ENCODE results near the gene MAPK8IP3.

The MAPK8IP3 gene

DNA sequence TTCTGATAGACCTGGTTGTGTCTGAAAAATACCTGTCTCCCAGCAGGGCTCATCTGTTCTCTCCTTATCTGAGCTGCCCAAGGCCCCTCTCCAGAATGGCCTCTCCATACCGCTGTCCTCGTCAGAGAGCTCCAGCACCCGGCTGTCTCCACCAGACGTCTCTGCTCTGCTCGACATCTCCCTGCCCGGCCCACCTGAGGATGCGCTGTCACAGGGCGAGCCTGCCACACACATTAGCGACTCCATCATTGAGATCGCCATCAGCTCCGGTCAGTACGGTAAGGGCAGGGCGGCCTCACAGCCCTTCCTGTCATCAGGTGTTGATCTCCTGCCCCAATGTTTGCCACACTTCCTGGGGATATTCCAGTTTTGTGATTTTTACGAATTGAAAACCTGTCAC is 38.1 kb upstream of the MAPK8IP3 start:
- H3K36me3 ChIP-seq (ENCODE audit: control insufficient read depth, insufficient read depth, low read length) = peaks cover 52% of the 10 kb centered on the region
- WGBS (ENCODE audit: insufficient coverage, insufficient read length) = no CpG with 5 or more reads among the region's 14 CpGs
- H3K4me1 ChIP-seq (ENCODE audit: control insufficient read depth, insufficient read depth, low read length) = no peaks in the 10 kb centered on the region
- H3K27ac ChIP-seq (ENCODE audit: low read length) = no peak overlapping the region
- DNase-seq (ENCODE audit: low read depth, low spot score) = no peak
- no peaks in the 10 kb centered on the region for H3K27me3 ChIP-seq (ENCODE audit: control insufficient read depth, insufficient read depth, low read length)
- no peaks in the 10 kb centered on the region for H3K9me3 ChIP-seq (ENCODE audit: control insufficient read depth, insufficient read depth, low read length)
- no peak overlapping the region for H3K4me3 ChIP-seq (ENCODE audit: low read length)

GRCh38 chr16:1668612-1669319 is 37.2 kb upstream of the MAPK8IP3 start:
- Histone ChIP-seq H3K9me3 (ENCODE audit: control insufficient read depth, insufficient read depth, low read length) (no peaks in the 10 kb centered on the region), H3K27me3 (ENCODE audit: control insufficient read depth, insufficient read depth, low read length) (no peaks in the 10 kb centered on the region), H3K4me3 (ENCODE audit: low read length) (no peak overlapping the region), H3K4me1 (ENCODE audit: control insufficient read depth, insufficient read depth, low read length) (no peaks in the 10 kb centered on the region), H3K27ac (ENCODE audit: low read length) (no peak overlapping the region), H3K36me3 (ENCODE audit: control insufficient read depth, insufficient read depth, low read length) (peaks cover 58% of the 10 kb centered on the region)
- no peak for DNase-seq (ENCODE audit: low read depth, low spot score)
- no CpG with 5 or more reads among the region's 23 CpGs for WGBS (ENCODE audit: insufficient coverage, insufficient read length)

GRCh38 chr16:1669698-1670097 is 36.3 kb upstream of the MAPK8IP3 start:
- Histone ChIP-seq H3K27me3 (ENCODE audit: control insufficient read depth, insufficient read depth, low read length) (no peaks in the 10 kb centered on the region), H3K9me3 (ENCODE audit: control insufficient read depth, insufficient read depth, low read length) (no peaks in the 10 kb centered on the region), H3K36me3 (ENCODE audit: control insufficient read depth, insufficient read depth, low read length) (peaks cover 65% of the 10 kb centered on the region), H3K4me3 (ENCODE audit: low read length) (no peak overlapping the region), H3K27ac (ENCODE audit: low read length) (no peak overlapping the region), H3K4me1 (ENCODE audit: control insufficient read depth, insufficient read depth, low read length) (no peaks in the 10 kb centered on the region)
- no CpG with 5 or more reads among the region's 7 CpGs for WGBS (ENCODE audit: insufficient coverage, insufficient read length)
- no peak for DNase-seq (ENCODE audit: low read depth, low spot score)

GRCh38 chr16:1670371-1670770 is 35.6 kb upstream of the MAPK8IP3 start:
- no peak overlapping the region for H3K4me3 ChIP-seq (ENCODE audit: low read length)
- DNase-seq (ENCODE audit: low read depth, low spot score) = no peak
- no peaks in the 10 kb centered on the region for H3K27me3 ChIP-seq (ENCODE audit: control insufficient read depth, insufficient read depth, low read length)
- peaks cover 63% of the 10 kb centered on the region for H3K36me3 ChIP-seq (ENCODE audit: control insufficient read depth, insufficient read depth, low read length)
- no CpG with 5 or more reads among the region's 19 CpGs for WGBS (ENCODE audit: insufficient coverage, insufficient read length)
- H3K9me3 ChIP-seq (ENCODE audit: control insufficient read depth, insufficient read depth, low read length) = no peaks in the 10 kb centered on the region
- H3K4me1 ChIP-seq (ENCODE audit: control insufficient read depth, insufficient read depth, low read length) = no peaks in the 10 kb centered on the region
- no peak overlapping the region for H3K27ac ChIP-seq (ENCODE audit: low read length)

DNA sequence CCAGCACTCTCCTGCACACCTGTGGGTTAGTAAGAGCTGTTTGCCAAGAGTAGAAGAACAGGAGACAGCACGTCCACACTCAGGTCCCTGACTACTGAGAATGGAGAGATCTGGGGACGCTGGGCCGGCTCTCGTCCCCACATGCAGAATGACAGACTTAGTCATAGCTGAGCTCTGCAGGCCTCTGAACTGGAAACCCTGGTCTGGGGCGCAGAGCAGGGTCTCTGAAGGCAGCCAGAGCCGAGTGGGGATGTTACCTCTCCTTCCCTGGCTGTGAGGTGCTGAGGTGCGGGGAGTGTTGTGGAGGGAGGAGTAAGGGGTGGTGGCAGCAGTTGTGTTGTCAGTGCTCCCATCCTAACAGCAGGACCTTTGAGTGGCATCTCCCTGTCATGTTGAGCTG is 35.1 kb upstream of the MAPK8IP3 start:
- peaks cover 65% of the 10 kb centered on the region for H3K36me3 ChIP-seq (ENCODE audit: control insufficient read depth, insufficient read depth, low read length)
- no peak overlapping the region for H3K27ac ChIP-seq (ENCODE audit: low read length)
- DNase-seq (ENCODE audit: low read depth, low spot score) = no peak
- WGBS (ENCODE audit: insufficient coverage, insufficient read length) = no CpG with 5 or more reads among the region's 7 CpGs
- no peaks in the 10 kb centered on the region for H3K9me3 ChIP-seq (ENCODE audit: control insufficient read depth, insufficient read depth, low read length)
- no peaks in the 10 kb centered on the region for H3K4me1 ChIP-seq (ENCODE audit: control insufficient read depth, insufficient read depth, low read length)
- H3K27me3 ChIP-seq (ENCODE audit: control insufficient read depth, insufficient read depth, low read length) = no peaks in the 10 kb centered on the region
- no peak overlapping the region for H3K4me3 ChIP-seq (ENCODE audit: low read length)

DNA sequence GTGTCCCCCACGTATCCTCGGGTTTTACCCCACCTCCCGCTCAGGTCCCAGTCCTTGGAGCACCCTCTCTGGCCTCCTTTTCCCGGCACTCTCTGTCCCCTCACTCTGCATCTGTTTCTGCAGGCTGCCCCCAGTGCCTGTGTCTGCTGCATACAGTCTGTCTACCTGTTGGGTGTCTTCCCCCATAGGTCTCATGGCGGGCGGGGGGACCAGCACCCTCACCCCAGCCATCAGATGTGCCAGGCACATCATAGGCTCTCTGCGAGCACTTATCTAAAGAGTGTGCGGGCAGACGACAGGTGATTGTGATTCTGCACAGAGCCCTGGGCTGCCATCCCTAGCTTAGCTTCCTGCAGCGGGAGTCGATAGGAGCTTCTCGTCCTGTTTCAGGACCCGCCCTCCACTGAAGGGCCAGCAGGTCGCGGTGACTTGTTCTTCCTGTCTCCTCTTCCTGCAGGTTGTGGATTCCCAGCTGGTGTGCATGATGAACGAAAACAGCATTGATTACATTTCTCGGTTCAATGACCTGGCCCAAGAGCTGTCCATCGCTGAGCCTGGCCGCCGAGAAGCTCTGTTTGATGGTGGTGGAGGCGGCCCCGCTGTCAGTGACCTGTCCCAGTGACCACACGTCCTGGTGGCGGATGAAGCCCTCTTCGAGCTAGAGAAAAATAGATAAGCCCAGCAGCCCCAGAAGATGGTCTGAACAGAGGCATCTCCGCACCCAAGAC is 32.4 kb upstream of the MAPK8IP3 start:
- H3K36me3 ChIP-seq (ENCODE audit: control insufficient read depth, insufficient read depth, low read length) = peaks cover 43% of the 10 kb centered on the region
- DNase-seq (ENCODE audit: low read depth, low spot score) = no peak
- WGBS (ENCODE audit: insufficient coverage, insufficient read length) = no CpG with 5 or more reads among the region's 26 CpGs
- H3K4me3 ChIP-seq (ENCODE audit: low read length) = no peak overlapping the region
- no peaks in the 10 kb centered on the region for H3K9me3 ChIP-seq (ENCODE audit: control insufficient read depth, insufficient read depth, low read length)
- H3K27ac ChIP-seq (ENCODE audit: low read length) = no peak overlapping the region
- H3K4me1 ChIP-seq (ENCODE audit: control insufficient read depth, insufficient read depth, low read length) = no peaks in the 10 kb centered on the region
- H3K27me3 ChIP-seq (ENCODE audit: control insufficient read depth, insufficient read depth, low read length) = no peaks in the 10 kb centered on the region

DNA sequence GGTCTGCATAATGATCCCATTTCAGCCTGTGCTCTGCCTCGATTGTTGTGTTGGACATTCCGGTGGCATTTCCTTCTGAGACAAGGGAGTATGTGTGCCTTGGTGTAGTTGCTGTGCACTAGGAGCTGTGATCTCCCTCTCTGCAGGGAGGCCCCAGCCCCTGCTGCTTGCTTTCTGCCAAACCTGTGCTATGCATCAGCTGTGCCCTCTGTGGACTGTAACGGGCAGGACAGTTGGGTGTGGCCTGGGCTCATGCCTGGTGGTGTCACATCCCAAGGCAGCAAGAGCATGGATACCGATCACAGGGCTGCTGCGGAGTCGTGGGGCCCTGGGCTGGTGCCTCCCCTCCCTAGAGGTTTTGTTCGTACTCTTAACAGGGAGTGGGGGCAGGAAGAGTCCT is 31.7 kb upstream of the MAPK8IP3 start:
- Histone ChIP-seq H3K4me1 (ENCODE audit: control insufficient read depth, insufficient read depth, low read length) (no peaks in the 10 kb centered on the region), H3K36me3 (ENCODE audit: control insufficient read depth, insufficient read depth, low read length) (peaks cover 43% of the 10 kb centered on the region), H3K27ac (ENCODE audit: low read length) (no peak overlapping the region), H3K9me3 (ENCODE audit: control insufficient read depth, insufficient read depth, low read length) (no peaks in the 10 kb centered on the region), H3K4me3 (ENCODE audit: low read length) (no peak overlapping the region), H3K27me3 (ENCODE audit: control insufficient read depth, insufficient read depth, low read length) (no peaks in the 10 kb centered on the region)
- DNase-seq (ENCODE audit: low read depth, low spot score) = no peak
- WGBS (ENCODE audit: insufficient coverage, insufficient read length) = no CpG with 5 or more reads among the region's 7 CpGs

- DNase-seq (ENCODE audit: low read depth, low spot score) = no peak
- Histone ChIP-seq H3K9me3 (ENCODE audit: control insufficient read depth, insufficient read depth, low read length) (no peaks in the 10 kb centered on the region), H3K27ac (ENCODE audit: low read length) (no peak overlapping the region), H3K36me3 (ENCODE audit: control insufficient read depth, insufficient read depth, low read length) (peaks cover 40% of the 10 kb centered on the region), H3K4me1 (ENCODE audit: control insufficient read depth, insufficient read depth, low read length) (0 out of 2 replicates have a peak, but pooled peaks cover under 1% of the 10 kb centered on the region), H3K27me3 (ENCODE audit: control insufficient read depth, insufficient read depth, low read length) (no peaks in the 10 kb centered on the region), H3K4me3 (ENCODE audit: low read length) (no peak overlapping the region)
- WGBS (ENCODE audit: insufficient coverage, insufficient read length) = no CpG with 5 or more reads among the region's 19 CpGs
Observed at GRCh38 chr16:1674751-1675664, 31.0 kb upstream of the MAPK8IP3 start.

GRCh38 chr16:1676661-1677060 is 29.3 kb upstream of the MAPK8IP3 start:
- Histone ChIP-seq H3K4me1 (ENCODE audit: control insufficient read depth, insufficient read depth, low read length) (0 out of 2 replicates have a peak, but pooled peaks cover 3% of the 10 kb centered on the region), H3K36me3 (ENCODE audit: control insufficient read depth, insufficient read depth, low read length) (peaks cover 30% of the 10 kb centered on the region), H3K27ac (ENCODE audit: low read length) (no peak overlapping the region), H3K9me3 (ENCODE audit: control insufficient read depth, insufficient read depth, low read length) (no peaks in the 10 kb centered on the region), H3K27me3 (ENCODE audit: control insufficient read depth, insufficient read depth, low read length) (no peaks in the 10 kb centered on the region), H3K4me3 (ENCODE audit: low read length) (no peak overlapping the region)
- WGBS (ENCODE audit: insufficient coverage, insufficient read length) = no CpG with 5 or more reads among the region's 12 CpGs
- no peak for DNase-seq (ENCODE audit: low read depth, low spot score)

DNA sequence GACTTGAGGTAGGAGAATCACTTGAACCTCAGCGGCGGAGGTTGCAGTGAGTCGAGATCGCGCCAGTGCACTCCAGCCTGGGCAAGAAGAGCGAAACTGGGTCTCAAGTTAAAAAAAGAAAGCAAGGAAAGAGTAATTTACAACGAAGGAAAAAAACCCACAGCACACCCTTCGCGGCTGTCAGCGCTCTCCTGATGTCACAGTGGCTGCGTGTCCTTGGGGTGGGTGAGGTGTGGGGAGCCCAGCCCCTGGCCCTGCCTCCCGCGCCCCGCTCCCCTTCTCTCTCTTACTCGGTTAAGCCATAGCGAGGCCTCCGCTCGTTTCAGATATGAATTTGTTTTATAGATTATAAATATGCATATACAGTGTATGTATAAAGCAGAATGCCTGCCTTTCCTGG is 28.7 kb upstream of the MAPK8IP3 start:
- no peak for DNase-seq (ENCODE audit: low read depth, low spot score)
- 0 out of 2 replicates have a peak, but pooled peaks cover 3% of the 10 kb centered on the region for H3K4me1 ChIP-seq (ENCODE audit: control insufficient read depth, insufficient read depth, low read length)

More for the DNA sequence above, 28.7 kb upstream of the MAPK8IP3 start:
- Histone ChIP-seq H3K27me3 (ENCODE audit: control insufficient read depth, insufficient read depth, low read length) (no peaks in the 10 kb centered on the region), H3K27ac (ENCODE audit: low read length) (no peak overlapping the region), H3K4me3 (ENCODE audit: low read length) (no peak overlapping the region), H3K9me3 (ENCODE audit: control insufficient read depth, insufficient read depth, low read length) (no peaks in the 10 kb centered on the region), H3K36me3 (ENCODE audit: control insufficient read depth, insufficient read depth, low read length) (peaks cover 27% of the 10 kb centered on the region)
- WGBS (ENCODE audit: insufficient coverage, insufficient read length) = no CpG with 5 or more reads among the region's 18 CpGs
